Activated CD4-positive, alpha-beta T cell treated with anti-CD3 and anti-CD28 coated beads, Interleukin-2, amount 10 ng/mL, durations not matched to agents 24 days and 14 days (primary cell): Measurements from ENCODE around the gene THSD4. TPM values are rescaled to one million over a fixed set of nuclear protein-coding genes. Genes with fewer than 3 reads are reported as not detected.

ENCODE experiments used
- DNase-seq: peaks from one replicate; pipeline ENCODE4 v3.0.0; 2022
- H3K27ac Mint-ChIP-seq: one replicate; pipeline ENCODE4 v1.8.0; 2022; ENCODE audit warnings: mild to moderate bottlenecking, mixed read lengths
- H3K27me3 Mint-ChIP-seq: one replicate; pipeline ENCODE4 v1.8.0; 2022; ENCODE audit warnings: mixed read lengths
- H3K36me3 Mint-ChIP-seq: one replicate; pipeline ENCODE4 v1.8.0; 2022; ENCODE audit warnings: low read depth, mild to moderate bottlenecking, mixed read lengths
- H3K4me1 Mint-ChIP-seq: one replicate; pipeline ENCODE4 v1.8.0; 2021; ENCODE audit warnings: mixed read lengths
- H3K4me3 Mint-ChIP-seq: one replicate; pipeline ENCODE4 v1.8.0; 2022; ENCODE audit warnings: mild to moderate bottlenecking, moderate library complexity, mixed read lengths
- H3K9me3 Mint-ChIP-seq: one replicate; pipeline ENCODE4 v1.8.0; 2021; ENCODE audit warnings: mixed read lengths
- intact Hi-C: fragments of 100-400 bp; cut with micrococcal nuclease; formaldehyde crosslinking; loops from one replicate; pipeline ENCODE4 v1.15.1; 2023
- total RNA-seq: library from RNA; stranded (reverse); gene quantifications from 2 replicates; pipeline ENCODE4 v1.2.3, GENCODE V29; 2022

The THSD4 gene
- total RNA-seq, 1 donor from 2014 or later, result not detected

GRCh38 chr15:71186267-71186666 is 71.0 kb downstream of the THSD4 start:
- peak; percentile 19 for DNase-seq
- no peak overlapping the region for H3K27ac Mint-ChIP-seq
- no peaks in the 10 kb centered on the region for H3K9me3 Mint-ChIP-seq
- no peaks in the 10 kb centered on the region for H3K36me3 Mint-ChIP-seq
- H3K4me1 Mint-ChIP-seq, result no peaks in the 10 kb centered on the region
- intact Hi-C loops, result no loop called here
- no peak overlapping the region for H3K4me3 Mint-ChIP-seq
- H3K27me3 Mint-ChIP-seq, result no peaks in the 10 kb centered on the region

- Mint-ChIP-seq H3K9me3 (no peaks in the 10 kb centered on the region), H3K4me3 (no peak overlapping the region), H3K36me3 (no peaks in the 10 kb centered on the region), H3K27me3 (no peaks in the 10 kb centered on the region), H3K4me1 (no peaks in the 10 kb centered on the region), H3K27ac (no peak overlapping the region)
- DNase-seq, result peak; percentile 11
- intact Hi-C loops, result no loop called here
Observed at GRCh38 chr15:71187078-71187477, 71.8 kb downstream of the THSD4 start.

GRCh38 chr15:71187526-71187925 is 72.3 kb downstream of the THSD4 start:
- Mint-ChIP-seq H3K9me3 (no peaks in the 10 kb centered on the region), H3K27me3 (no peaks in the 10 kb centered on the region), H3K27ac (no peak overlapping the region), H3K36me3 (no peaks in the 10 kb centered on the region), H3K4me3 (no peak overlapping the region), H3K4me1 (no peaks in the 10 kb centered on the region)
- peak; percentile 6 for DNase-seq
- intact Hi-C loops, result no loop called here

GRCh38 chr15:71189718-71190117 is 74.4 kb downstream of the THSD4 start:
- no peak overlapping the region for H3K27ac Mint-ChIP-seq
- no peaks in the 10 kb centered on the region for H3K9me3 Mint-ChIP-seq
- H3K4me3 Mint-ChIP-seq, result no peak overlapping the region
- no peaks in the 10 kb centered on the region for H3K36me3 Mint-ChIP-seq
- intact Hi-C loops, result no loop called here
- no peak for DNase-seq
- no peaks in the 10 kb centered on the region for H3K27me3 Mint-ChIP-seq
- H3K4me1 Mint-ChIP-seq, result no peaks in the 10 kb centered on the region

DNA sequence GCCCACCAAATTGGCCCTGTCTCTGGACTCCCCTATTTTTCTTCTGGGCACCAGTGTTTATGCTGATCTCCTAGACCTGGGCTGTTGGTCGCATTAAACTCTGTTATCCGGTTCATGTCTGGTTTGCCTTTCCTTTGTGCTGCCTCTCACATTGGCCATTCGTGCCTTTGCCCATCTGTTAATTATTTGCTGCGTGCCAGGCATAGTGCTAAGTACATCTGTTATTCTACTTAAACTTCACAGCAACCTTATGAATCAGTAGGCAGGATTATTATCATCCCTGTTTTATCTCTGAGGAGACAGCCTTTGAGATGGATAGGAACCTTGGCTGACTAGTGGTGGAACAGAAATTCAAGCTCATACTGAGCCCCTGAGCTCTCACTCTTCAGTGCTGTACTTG is 76.0 kb downstream of the THSD4 start:
- H3K36me3 Mint-ChIP-seq, result no peaks in the 10 kb centered on the region
- no peak overlapping the region for H3K4me3 Mint-ChIP-seq
- H3K4me1 Mint-ChIP-seq, result no peaks in the 10 kb centered on the region
- intact Hi-C loops, result no loop called here
- no peak for DNase-seq
- H3K27ac Mint-ChIP-seq, result no peak overlapping the region
- H3K27me3 Mint-ChIP-seq, result no peaks in the 10 kb centered on the region
- no peaks in the 10 kb centered on the region for H3K9me3 Mint-ChIP-seq

- no peak overlapping the region for H3K27ac Mint-ChIP-seq
- no peaks in the 10 kb centered on the region for H3K27me3 Mint-ChIP-seq
- peaks cover 3% of the 10 kb centered on the region for H3K4me1 Mint-ChIP-seq
- no peak overlapping the region for H3K4me3 Mint-ChIP-seq
- DNase-seq, result no peak
- intact Hi-C loops, result no loop called here
- no peaks in the 10 kb centered on the region for H3K9me3 Mint-ChIP-seq
- H3K36me3 Mint-ChIP-seq, result no peaks in the 10 kb centered on the region
Observed at GRCh38 chr15:71192816-71193215, 77.5 kb downstream of the THSD4 start.

DNA sequence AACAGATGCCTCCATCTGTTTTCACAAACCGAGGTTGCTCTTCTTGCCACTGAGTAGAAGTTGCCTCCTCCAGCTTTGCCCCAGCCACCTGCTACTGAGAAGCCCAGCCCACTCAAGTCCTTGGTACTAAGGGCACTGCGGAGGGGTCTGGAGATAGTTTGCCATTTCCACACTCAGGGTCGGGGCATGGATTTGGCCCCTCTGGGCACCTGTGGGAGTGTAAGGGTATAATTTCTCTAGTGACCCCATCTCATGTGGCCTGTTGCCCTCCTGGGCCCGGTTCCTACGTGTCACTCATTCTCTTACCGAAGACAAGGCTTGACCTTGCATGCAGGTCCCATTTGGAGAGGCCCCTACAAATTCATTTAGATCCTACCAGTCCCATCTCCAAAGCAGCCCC is 79.0 kb downstream of the THSD4 start:
- intact Hi-C loops, result no loop called here
- Mint-ChIP-seq H3K4me3 (no peak overlapping the region), H3K9me3 (no peaks in the 10 kb centered on the region), H3K36me3 (no peaks in the 10 kb centered on the region), H3K27ac (no peak overlapping the region), H3K27me3 (no peaks in the 10 kb centered on the region), H3K4me1 (peaks cover 3% of the 10 kb centered on the region)
- DNase-seq, result no peak

GRCh38 chr15:71195242-71195641 is 80.0 kb downstream of the THSD4 start:
- Mint-ChIP-seq H3K27ac (no peak overlapping the region), H3K9me3 (peaks cover 4% of the 10 kb centered on the region), H3K4me1 (peaks cover 3% of the 10 kb centered on the region), H3K4me3 (no peak overlapping the region), H3K36me3 (no peaks in the 10 kb centered on the region), H3K27me3 (no peaks in the 10 kb centered on the region)
- no peak for DNase-seq
- intact Hi-C loops, result no loop called here

DNA sequence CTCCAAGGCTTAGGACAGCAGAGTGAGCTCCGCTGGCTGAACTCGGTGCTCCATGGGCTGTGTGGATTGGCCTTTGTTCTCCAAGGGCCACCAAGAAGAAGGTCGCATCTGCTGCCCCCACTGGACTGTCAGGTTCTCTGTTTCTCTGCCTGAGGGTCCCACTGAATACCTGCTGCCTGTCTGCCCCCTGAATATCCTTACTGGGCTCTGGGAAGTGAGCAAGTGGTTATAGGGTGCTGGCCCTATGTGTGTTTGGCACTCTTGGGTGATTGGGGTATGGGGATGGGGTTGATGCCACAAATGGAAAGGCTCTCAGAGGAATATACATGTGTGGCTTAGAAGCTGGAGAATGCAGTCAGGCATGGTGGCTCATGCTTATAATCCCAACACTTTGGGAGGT is 82.3 kb downstream of the THSD4 start:
- no peaks in the 10 kb centered on the region for H3K36me3 Mint-ChIP-seq
- intact Hi-C loops, result no loop called here
- peaks cover 4% of the 10 kb centered on the region for H3K9me3 Mint-ChIP-seq
- H3K27ac Mint-ChIP-seq, result no peak overlapping the region
- DNase-seq, result no peak
- H3K4me1 Mint-ChIP-seq, result peaks cover 3% of the 10 kb centered on the region
- no peaks in the 10 kb centered on the region for H3K27me3 Mint-ChIP-seq
- no peak overlapping the region for H3K4me3 Mint-ChIP-seq

GRCh38 chr15:71198846-71199245 is 83.6 kb downstream of the THSD4 start:
- Mint-ChIP-seq H3K27ac (no peak overlapping the region), H3K4me3 (no peak overlapping the region), H3K27me3 (no peaks in the 10 kb centered on the region), H3K36me3 (no peaks in the 10 kb centered on the region), H3K4me1 (peaks cover 3% of the 10 kb centered on the region), H3K9me3 (peaks cover 4% of the 10 kb centered on the region)
- intact Hi-C loops, result no loop called here
- no peak for DNase-seq

DNA sequence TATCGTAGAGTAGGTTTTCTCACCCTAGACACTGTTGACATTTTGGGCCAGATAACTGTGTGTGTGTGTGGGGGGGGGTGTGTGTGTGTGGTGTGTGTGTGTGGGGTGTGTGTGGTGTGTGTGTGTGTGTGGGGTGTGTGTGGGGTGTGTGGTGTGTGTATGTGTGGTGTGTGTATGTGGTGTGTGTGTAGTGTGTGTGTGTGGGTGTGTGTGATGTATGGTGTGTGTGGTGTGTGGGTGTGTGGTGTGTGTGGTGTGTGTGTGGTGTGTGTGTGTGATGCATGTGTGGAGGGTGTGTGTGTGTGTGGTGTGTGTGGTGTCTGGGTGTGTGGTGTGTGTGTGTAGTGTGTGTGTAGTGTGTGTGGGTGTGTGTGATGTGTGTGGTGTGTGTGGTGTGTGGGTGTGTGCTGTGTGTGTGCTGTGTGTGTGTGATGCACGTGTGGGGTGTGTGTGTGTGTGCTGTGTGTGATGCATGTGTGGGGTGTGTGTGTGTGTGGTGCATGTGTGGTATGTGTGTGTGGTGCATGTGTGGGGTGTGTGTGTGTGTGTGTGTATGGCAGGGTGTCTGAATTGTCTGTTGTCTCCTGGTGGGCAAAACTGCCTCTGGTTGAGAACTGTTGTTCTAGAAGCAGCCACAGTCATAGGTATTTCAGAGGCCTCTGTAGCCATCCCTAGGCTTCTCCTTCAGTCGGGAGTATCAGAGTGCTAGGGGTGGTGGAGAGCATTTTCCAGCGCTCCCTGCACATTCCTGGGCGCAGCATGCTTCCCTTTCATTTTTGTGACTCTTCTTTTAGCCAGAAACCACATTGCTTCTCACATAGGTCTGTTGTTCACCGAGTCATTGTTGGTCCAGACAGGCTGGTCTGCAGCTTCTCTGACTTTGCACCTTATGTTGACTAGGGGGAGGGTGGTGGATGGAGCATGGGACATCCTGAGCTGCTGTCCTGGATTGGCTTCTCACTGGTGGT is 84.4 kb downstream of the THSD4 start:
- Mint-ChIP-seq H3K4me3 (no peak overlapping the region), H3K4me1 (peaks cover 3% of the 10 kb centered on the region), H3K27me3 (no peaks in the 10 kb centered on the region), H3K9me3 (peaks cover 4% of the 10 kb centered on the region), H3K27ac (no peak overlapping the region), H3K36me3 (no peaks in the 10 kb centered on the region)
- no peak for DNase-seq
- intact Hi-C loops, result no loop called here

DNA sequence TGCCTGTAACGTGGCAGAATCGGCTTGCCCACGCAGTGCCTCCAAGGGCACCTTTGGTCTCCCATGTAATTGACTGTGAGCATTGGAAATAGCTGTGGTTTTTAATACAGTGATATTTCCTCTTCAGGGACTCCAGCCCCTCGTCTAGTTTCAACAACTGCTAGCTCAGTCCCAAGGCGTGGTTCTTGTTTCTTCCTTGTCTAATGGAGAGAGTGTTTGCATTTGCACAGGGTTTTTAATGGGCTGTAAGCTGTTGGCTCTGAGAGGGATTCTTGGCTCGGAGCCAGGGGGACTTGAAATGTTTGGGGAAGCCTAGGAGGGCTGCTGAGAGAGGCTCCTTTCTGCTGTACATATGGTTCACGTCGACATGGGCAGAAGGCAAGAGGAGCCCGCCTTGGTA is 86.2 kb downstream of the THSD4 start:
- Mint-ChIP-seq H3K4me3 (no peak overlapping the region), H3K27me3 (no peaks in the 10 kb centered on the region), H3K4me1 (peaks cover 3% of the 10 kb centered on the region), H3K36me3 (no peaks in the 10 kb centered on the region), H3K9me3 (peaks cover 4% of the 10 kb centered on the region), H3K27ac (no peak overlapping the region)
- no peak for DNase-seq
- intact Hi-C loops, result no loop called here

DNA sequence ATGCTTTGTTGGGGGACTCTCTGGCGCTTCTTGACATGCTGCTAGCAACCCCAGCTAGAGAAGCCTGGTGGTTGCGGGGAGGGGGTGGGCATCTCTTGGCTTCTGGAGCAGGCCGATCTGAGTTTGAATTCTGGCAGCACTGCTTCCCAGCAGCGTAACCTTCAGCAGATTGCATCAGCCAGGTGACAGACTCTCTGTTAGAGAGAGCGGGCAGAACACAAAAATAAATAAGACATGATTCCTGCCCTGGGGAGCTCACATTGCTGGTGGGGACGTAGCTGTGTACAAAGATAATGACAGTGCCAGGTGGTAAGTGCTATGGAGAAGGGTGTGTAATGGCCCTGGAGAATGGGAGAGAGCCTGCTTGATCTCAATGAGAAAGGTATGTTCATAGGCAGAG is 87.4 kb downstream of the THSD4 start:
- H3K4me1 Mint-ChIP-seq, result no peaks in the 10 kb centered on the region
- no peak overlapping the region for H3K27ac Mint-ChIP-seq
- intact Hi-C loops, result no loop called here
- peaks cover 4% of the 10 kb centered on the region for H3K9me3 Mint-ChIP-seq
- no peaks in the 10 kb centered on the region for H3K27me3 Mint-ChIP-seq
- no peaks in the 10 kb centered on the region for H3K36me3 Mint-ChIP-seq
- no peak for DNase-seq
- no peak overlapping the region for H3K4me3 Mint-ChIP-seq

DNA sequence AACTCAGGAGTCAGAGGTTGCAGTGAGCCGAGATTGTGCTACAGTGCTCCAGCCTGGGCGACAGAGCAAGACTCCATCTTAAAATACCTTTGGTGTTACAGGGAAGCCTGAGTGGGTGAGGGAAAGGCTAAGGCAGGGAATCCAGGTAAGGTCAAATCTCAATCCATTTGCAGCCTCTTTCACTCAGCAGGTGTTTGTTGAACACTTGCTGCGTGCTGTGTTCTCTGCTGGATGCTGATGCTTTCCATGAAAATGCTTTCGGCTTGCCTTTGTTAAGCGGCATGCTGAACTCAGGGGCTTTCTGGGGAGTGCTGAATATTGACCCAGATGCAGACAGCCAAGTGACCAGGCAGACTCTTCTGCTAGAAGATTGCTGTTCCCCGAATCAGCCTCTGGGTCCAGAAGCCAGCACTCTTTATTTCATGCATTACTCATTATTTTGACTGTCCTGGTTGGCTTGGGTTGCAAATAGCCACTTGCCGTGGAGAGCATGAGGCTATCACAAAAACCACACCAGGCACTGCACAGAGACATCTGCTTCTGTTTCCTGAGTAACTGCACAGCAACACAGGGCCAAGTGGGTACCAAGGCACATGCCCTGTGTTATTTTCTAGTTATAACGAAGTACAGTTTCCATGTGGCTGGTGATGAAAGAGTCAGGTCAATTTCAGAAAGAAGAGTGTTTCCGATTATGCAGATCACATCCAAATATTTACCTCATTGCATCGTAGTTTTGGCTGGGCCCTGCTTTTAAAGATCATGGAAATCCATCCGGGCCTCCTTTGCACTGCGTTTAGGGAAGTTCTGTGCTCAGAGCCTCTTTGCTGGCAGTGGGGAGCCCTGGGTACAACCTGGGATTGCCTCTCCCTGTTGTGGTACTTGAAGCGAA is 88.6 kb downstream of the THSD4 start:
- Mint-ChIP-seq H3K27me3 (no peaks in the 10 kb centered on the region), H3K4me3 (no peak overlapping the region), H3K36me3 (no peaks in the 10 kb centered on the region), H3K9me3 (peaks cover 4% of the 10 kb centered on the region), H3K4me1 (no peaks in the 10 kb centered on the region), H3K27ac (no peak overlapping the region)
- intact Hi-C loops, result no loop called here
- no peak for DNase-seq
